HFFc6 (cell line): ENCODE measurements around the gene CHMP5. TPM values are rescaled to one million over a fixed set of nuclear protein-coding genes. Genes with fewer than 3 reads are reported as not detected.

Experiments used
- DNase-seq: peaks from one replicate; pipeline ENCODE4 v3.0.0-alpha.2; 2018
- H3K27ac Mint-ChIP-seq: 2 replicates; pipeline ENCODE4 v1.8.0; 2020; ENCODE audit warnings: mild to moderate bottlenecking, mixed read lengths
- H3K27me3 Mint-ChIP-seq: 2 replicates; pipeline ENCODE4 v1.8.0; 2021; ENCODE audit warnings: mild to moderate bottlenecking, moderate library complexity, mixed read lengths; ENCODE audit not compliant: insufficient read depth
- H3K36me3 Mint-ChIP-seq: 2 replicates; pipeline ENCODE4 v1.8.0; 2021; ENCODE audit warnings: low read depth, mixed read lengths
- H3K4me1 Mint-ChIP-seq: 2 replicates; pipeline ENCODE4 v1.8.0; 2020; ENCODE audit warnings: low read depth, mixed read lengths
- H3K4me3 Mint-ChIP-seq: 2 replicates; pipeline ENCODE4 v1.8.0; 2020; ENCODE audit warnings: mild to moderate bottlenecking, moderate library complexity, mixed read lengths
- H3K9me3 Mint-ChIP-seq: 2 replicates; pipeline ENCODE4 v1.8.0; 2020; ENCODE audit warnings: mild to moderate bottlenecking, mixed read lengths
- CTCF ChIP-seq: fragments of 200-600 bp; sonication (generic); IDR thresholded peaks from 2 replicates; pipeline ENCODE4 v1.5.0; 2021; ENCODE audit warnings: antibody characterized with exemption, mild to moderate bottlenecking
- total RNA-seq, 6 experiments: library from RNA; stranded (reverse); fragmentation: NEBNext Ultra II Directional; extraction: Animal tissue kit (Norgen Biotek cat#: 25700); gene quantifications; 2 replicates in 1 of 6; 3 replicates in 5 of 6; pipeline ENCODE4 v1.2.3, GENCODE V29; 2021

The CHMP5 gene
- total RNA-seq, 6 experiments from 2014 or later, result 75.5 to 90.2 (median 78.8) TPM

- TF ChIP-seq CTCF, result no peak
- H3K27ac Mint-ChIP-seq, result no peak overlapping the region
- DNase-seq, result no peak
- H3K36me3 Mint-ChIP-seq, result peaks cover 27% of the 10 kb centered on the region
- no peaks in the 10 kb centered on the region for H3K9me3 Mint-ChIP-seq
- H3K27me3 Mint-ChIP-seq, result no peaks in the 10 kb centered on the region; the same call in none of the 2 replicates
- H3K4me1 Mint-ChIP-seq, result peaks cover 11% of the 10 kb centered on the region
- H3K4me3 Mint-ChIP-seq, result no peak overlapping the region
These were observed 4.5 kb upstream of the CHMP5 start for GRCh38 chr9:33260372-33260771.

DNA sequence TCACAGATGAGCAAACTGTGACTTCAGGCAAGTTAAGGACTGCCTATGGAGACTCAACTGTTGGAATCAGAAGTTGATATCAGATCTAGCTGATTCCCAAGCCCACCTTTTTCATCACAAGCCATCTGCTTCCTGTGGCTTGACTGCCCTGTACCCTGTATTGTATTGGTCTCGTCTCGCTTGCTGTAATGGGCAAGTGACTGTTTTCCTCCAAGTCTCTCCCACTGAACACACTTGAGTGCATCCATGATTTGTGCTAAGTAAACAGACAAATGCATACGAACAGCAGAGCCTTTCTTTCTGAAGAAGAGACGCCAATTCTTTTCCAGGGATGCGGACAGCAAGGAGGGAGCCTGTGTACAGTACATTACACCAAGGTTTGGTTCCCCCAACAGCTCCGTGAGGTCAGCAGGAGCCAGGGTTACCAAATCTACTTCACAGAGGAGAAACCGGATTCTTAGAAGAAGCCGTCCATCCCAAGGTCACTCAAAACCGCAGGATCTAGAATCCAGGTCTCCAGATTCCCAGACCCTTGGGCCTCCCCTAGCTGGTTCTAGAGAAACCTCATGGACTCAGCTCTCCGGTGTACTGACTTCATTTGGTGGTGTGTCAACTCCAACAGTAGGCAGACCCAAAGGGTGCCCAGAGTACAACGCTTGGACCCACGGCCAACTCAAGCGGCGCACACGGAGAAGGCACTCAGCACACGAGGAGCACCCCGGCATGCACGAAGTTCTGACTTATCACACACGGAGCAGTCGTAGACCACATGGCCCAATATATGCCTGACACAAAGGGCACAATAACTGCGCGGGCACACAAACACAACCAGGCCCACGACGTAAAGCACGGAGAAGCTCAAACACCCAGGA, 1.5 kb upstream of the CHMP5 start:
- H3K9me3 Mint-ChIP-seq, result no peaks in the 10 kb centered on the region
- no peaks in the 10 kb centered on the region; the same call in none of the 2 replicates for H3K27me3 Mint-ChIP-seq
- peaks cover 24% of the 10 kb centered on the region for H3K4me1 Mint-ChIP-seq
- peak overlapping the region; percentile 99 for H3K4me3 Mint-ChIP-seq
- DNase-seq, result peak; percentile 17
- TF ChIP-seq CTCF, result no peak
- peak overlapping the region; percentile 88 for H3K27ac Mint-ChIP-seq
- H3K36me3 Mint-ChIP-seq, result peaks cover 33% of the 10 kb centered on the region

DNA sequence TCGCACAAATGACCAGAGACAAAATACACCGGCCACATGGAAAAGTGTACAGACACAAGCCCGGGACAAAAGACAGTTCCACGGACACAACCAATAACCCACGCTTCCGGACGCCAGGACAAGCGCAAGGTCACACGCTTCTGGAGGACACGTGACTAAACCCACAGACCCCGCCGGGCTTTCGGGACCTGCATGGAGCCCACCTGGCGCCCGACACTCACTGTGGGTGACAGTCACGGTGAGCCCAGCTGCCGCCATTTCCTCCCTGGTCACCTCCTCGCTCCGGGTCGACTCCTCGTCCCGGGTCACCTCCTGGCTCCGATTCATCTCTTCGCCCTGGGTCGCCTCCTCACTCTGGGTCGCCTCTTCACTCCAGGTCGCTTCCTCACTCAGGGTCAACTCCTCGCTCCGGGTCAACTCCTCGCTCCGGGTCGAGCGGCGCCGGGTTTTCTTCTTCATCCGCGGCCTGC, 811 bp upstream of the CHMP5 start:
- peaks cover 33% of the 10 kb centered on the region for H3K36me3 Mint-ChIP-seq
- no peaks in the 10 kb centered on the region; the same call in none of the 2 replicates for H3K27me3 Mint-ChIP-seq
- no peak for TF ChIP-seq CTCF
- no peaks in the 10 kb centered on the region for H3K9me3 Mint-ChIP-seq
- H3K27ac Mint-ChIP-seq, result peak overlapping the region; percentile 88
- peaks cover 24% of the 10 kb centered on the region for H3K4me1 Mint-ChIP-seq
- DNase-seq, result no peak
- peak overlapping the region; percentile 99 for H3K4me3 Mint-ChIP-seq

GRCh38 chr9:33265211-33265865, 489 bp downstream of the CHMP5 start:
- Mint-ChIP-seq H3K27ac (peak overlapping the region; percentile 89), H3K27me3 (no peaks in the 10 kb centered on the region; the same call in none of the 2 replicates), H3K9me3 (no peaks in the 10 kb centered on the region), H3K36me3 (peaks cover 31% of the 10 kb centered on the region), H3K4me3 (peak overlapping the region; percentile 99), H3K4me1 (peaks cover 24% of the 10 kb centered on the region)
- no peak for TF ChIP-seq CTCF
- DNase-seq, result no peak

- TF ChIP-seq CTCF, result no peak
- H3K4me3 Mint-ChIP-seq, result no peak overlapping the region
- peak overlapping the region; percentile 1; the same call in 1 of the 2 replicates for H3K27ac Mint-ChIP-seq
- DNase-seq, result no peak
- no peaks in the 10 kb centered on the region for H3K9me3 Mint-ChIP-seq
- H3K36me3 Mint-ChIP-seq, result peaks cover 28% of the 10 kb centered on the region
- peaks cover 31% of the 10 kb centered on the region for H3K4me1 Mint-ChIP-seq
- no peaks in the 10 kb centered on the region; the same call in none of the 2 replicates for H3K27me3 Mint-ChIP-seq
These were observed 2.4 kb downstream of the CHMP5 start for GRCh38 chr9:33267151-33267767.
